HL-60 (cell line): ENCODE results near the gene PCED1B.

Experiments
- DNase-seq, 2 experiments: peaks; one replicate each; pipeline ENCODE4 v3.0.0-alpha.2; 2010 to 2020; ENCODE audit warnings: low read depth in 1 of 2, low spot score in 1 of 2
- H3K27ac ChIP-seq: fragments of 250-450 bp; sonication (Bioruptor Pico); replicated peaks from 2 replicates; pipeline ENCODE4 v1.5.1; 2020; ENCODE audit warnings: mild to moderate bottlenecking, moderate library complexity
- H3K27me3 ChIP-seq: fragments of 250-450 bp; sonication (Bioruptor Pico); 2 replicates; pipeline ENCODE4 v1.5.1; 2021; ENCODE audit warnings: mild to moderate bottlenecking, moderate library complexity; ENCODE audit not compliant: insufficient read depth, poor library complexity, severe bottlenecking
- H3K4me3 ChIP-seq: replicated peaks from 2 replicates; pipeline ENCODE4 v1.5.1; 2011; ENCODE audit warnings: mild to moderate bottlenecking, control low read depth, low read length; ENCODE audit not compliant: insufficient read depth
- CTCF ChIP-seq: IDR thresholded peaks from one replicate; pipeline ENCODE4 v1.5.1; 2011; ENCODE audit warnings: low read length, control low read depth, inconsistent platforms; ENCODE audit not compliant: insufficient read depth
- GABPA ChIP-seq: IDR thresholded peaks from 2 replicates; pipeline ENCODE4 v1.6.1; 2012; ENCODE audit warnings: low read depth
- POLR2AphosphoS5 ChIP-seq: IDR thresholded peaks from 2 replicates; pipeline ENCODE4 v1.6.1; 2012; ENCODE audit warnings: low read depth
- SPI1 ChIP-seq: IDR thresholded peaks from 2 replicates; pipeline ENCODE4 v1.6.1; 2012; ENCODE audit warnings: low read depth, mild to moderate bottlenecking, borderline replicate concordance
- TF ChIP-seq, protein P1 (sequence below): IDR thresholded peaks from 2 replicates; pipeline ENCODE4 v1.6.1; 2012; ENCODE audit warnings: low read depth; ENCODE audit not compliant: insufficient replicate concordance

The PCED1B gene

DNA sequence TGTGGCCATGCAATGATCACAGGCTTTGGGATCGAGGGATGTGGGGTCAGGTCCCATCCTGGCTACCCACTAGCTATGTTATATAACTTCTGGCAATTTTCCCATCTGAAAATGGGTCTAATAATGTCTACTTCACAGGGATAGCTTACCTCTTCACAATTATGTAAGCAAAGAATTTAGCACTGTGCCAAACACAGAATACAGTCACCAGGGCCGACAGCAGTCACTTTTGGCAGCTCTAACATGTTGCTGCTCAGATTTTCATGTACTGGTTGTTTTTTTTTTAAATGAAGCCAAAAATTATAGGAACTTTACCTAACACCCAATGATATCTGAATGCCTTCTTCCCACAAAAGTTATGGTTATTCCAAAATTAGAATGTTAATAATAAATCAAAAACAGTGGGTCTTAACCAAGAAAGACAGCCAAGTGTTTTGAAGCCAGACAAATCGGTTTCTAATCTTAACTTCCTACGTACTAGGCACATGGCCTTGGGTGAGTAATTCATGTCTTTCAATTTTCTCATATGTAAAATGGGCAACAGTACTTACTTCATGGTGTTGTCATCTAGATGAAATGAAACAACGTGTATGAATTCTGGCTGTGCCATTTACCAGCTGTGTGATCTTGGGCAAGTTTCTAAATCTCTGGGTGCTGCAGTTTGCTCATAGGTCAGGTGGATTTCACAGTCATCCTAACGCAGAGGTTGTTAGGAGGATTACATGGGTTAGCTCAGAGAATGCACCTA, 13.0 kb upstream of the PCED1B start:
- TF ChIP-seq CTCF, result no peak
- TF ChIP-seq, protein P1, sequence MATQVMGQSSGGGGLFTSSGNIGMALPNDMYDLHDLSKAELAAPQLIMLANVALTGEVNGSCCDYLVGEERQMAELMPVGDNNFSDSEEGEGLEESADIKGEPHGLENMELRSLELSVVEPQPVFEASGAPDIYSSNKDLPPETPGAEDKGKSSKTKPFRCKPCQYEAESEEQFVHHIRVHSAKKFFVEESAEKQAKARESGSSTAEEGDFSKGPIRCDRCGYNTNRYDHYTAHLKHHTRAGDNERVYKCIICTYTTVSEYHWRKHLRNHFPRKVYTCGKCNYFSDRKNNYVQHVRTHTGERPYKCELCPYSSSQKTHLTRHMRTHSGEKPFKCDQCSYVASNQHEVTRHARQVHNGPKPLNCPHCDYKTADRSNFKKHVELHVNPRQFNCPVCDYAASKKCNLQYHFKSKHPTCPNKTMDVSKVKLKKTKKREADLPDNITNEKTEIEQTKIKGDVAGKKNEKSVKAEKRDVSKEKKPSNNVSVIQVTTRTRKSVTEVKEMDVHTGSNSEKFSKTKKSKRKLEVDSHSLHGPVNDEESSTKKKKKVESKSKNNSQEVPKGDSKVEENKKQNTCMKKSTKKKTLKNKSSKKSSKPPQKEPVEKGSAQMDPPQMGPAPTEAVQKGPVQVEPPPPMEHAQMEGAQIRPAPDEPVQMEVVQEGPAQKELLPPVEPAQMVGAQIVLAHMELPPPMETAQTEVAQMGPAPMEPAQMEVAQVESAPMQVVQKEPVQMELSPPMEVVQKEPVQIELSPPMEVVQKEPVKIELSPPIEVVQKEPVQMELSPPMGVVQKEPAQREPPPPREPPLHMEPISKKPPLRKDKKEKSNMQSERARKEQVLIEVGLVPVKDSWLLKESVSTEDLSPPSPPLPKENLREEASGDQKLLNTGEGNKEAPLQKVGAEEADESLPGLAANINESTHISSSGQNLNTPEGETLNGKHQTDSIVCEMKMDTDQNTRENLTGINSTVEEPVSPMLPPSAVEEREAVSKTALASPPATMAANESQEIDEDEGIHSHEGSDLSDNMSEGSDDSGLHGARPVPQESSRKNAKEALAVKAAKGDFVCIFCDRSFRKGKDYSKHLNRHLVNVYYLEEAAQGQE, result no peak
- TF ChIP-seq SPI1, result no peak
- no peak for TF ChIP-seq GABPA
- TF ChIP-seq POLR2AphosphoS5, result no peak
- Histone ChIP-seq H3K27ac (no peak overlapping the region), H3K27me3 (no peaks in the 10 kb centered on the region), H3K4me3 (no peak overlapping the region)
- no peak for DNase-seq

DNA sequence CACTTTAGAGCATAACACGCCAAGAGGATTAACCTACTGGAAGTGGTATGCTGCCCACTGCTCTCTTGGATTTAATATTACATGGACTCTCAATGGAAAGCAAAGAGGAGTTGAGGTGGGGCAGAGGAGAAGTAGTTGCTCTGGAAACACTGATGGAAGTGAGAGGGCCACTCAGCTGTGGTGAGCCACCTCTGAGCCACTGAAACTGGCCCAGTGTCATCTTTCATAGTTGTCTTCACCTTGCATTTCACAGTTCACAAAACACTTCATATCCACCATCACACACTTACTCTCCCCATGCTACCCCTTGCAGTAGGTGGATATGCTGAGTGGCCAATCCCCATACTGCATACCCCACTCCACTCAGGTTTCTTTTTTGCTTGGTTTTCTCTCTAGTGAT, 12.2 kb upstream of the PCED1B start:
- Histone ChIP-seq H3K27ac (no peak overlapping the region), H3K27me3 (no peaks in the 10 kb centered on the region), H3K4me3 (no peak overlapping the region)
- TF ChIP-seq, protein P1, result no peak
- TF ChIP-seq GABPA (no peak), CTCF (no peak), POLR2AphosphoS5 (no peak), SPI1 (no peak)
- DNase-seq, result no peak

GRCh38 chr12:47067771-47068431, 11.5 kb upstream of the PCED1B start:
- no peak overlapping the region for H3K27ac ChIP-seq
- no peak overlapping the region for H3K4me3 ChIP-seq
- TF ChIP-seq CTCF (no peak), SPI1 (no peak), GABPA (no peak), POLR2AphosphoS5 (no peak)
- TF ChIP-seq, protein P1, result no peak
- no peak for DNase-seq
- H3K27me3 ChIP-seq, result peaks cover 2% of the 10 kb centered on the region
